K562 (cell line): ENCODE results near the gene ANO2. TPM values are rescaled to one million over a fixed set of nuclear protein-coding genes. Genes with fewer than 3 reads are reported as not detected.

Experiments
- ATAC-seq: fragments of 200-7000 bp; cut with Tn5 transposase; 3 replicates; pipeline ENCODE4 v1.9.1; 2020; ENCODE audit warnings: moderate library complexity
- BruUV-seq: library from RNA; stranded (reverse); fragments of 400-500 nt; replicated peaks from 2 replicates; lab custom pipeline; 2021; lab: Mats Ljungman, UMichigan
- CTCF ChIA-PET: fragments of 300-600 bp; formaldehyde crosslinking; extraction: SDS; loops from one replicate; lab custom pipeline; 2021; ENCODE audit warnings: low intra/inter-chr PET ratio; lab: Yijun Ruan, JAX
- POLR2A ChIA-PET: fragments of 300-600, 350-650 bp; sonication (Branson Sonifier 250); formaldehyde crosslinking; extraction: SDS; loops from one replicate; lab custom pipeline; 2021; ENCODE audit warnings: antibody characterized with exemption, inconsistent platforms; lab: Yijun Ruan, JAX
- DNase-seq, 4 experiments: peaks; one replicate each; pipeline versions ENCODE4 v3.0.0 to v3.0.0-alpha.2; 2011 to 2018; ENCODE audit warnings: low spot score in 3 of 4, mixed read lengths in 3 of 4; ENCODE audit errors: extremely low read depth in 1 of 4
- FAIRE-seq: peaks from 2 replicates; lab custom pipeline; 2011; peaks lifted over from hg19 to GRCh38; lab: Jason Lieb, UNC
- H2AFZ ChIP-seq: 2 replicates; pipeline ENCODE4 v1.6.0; 2011; ENCODE audit warnings: low read depth, low read length, control low read depth, inconsistent platforms
- H3K27ac ChIP-seq: fragments of 200-600 bp; 3 replicates; pipeline ENCODE4 v1.8.0; 2011; ENCODE audit warnings: low read depth, mild to moderate bottlenecking, control low read depth, inconsistent platforms, low read length, moderate library complexity, mixed read lengths; ENCODE audit errors: extremely low read depth
- H3K27me3 ChIP-seq, 2 experiments: fragments of 300-600 bp in 1 of 2; 2 replicates in 1 of 2; 3 replicates in 1 of 2; pipeline versions ENCODE4 v1.6.0 to v1.8.0; 2011; ENCODE audit warnings: inconsistent platforms in 2 of 2, low read length in 2 of 2, mild to moderate bottlenecking in 1 of 2, mixed read lengths in 1 of 2, moderate library complexity in 1 of 2; ENCODE audit not compliant: control insufficient read depth in 2 of 2, insufficient read depth in 2 of 2
- H3K36me3 ChIP-seq: fragments of 300-600 bp; 3 replicates; pipeline ENCODE4 v1.8.0; 2011; ENCODE audit warnings: mild to moderate bottlenecking, low read length, inconsistent platforms; ENCODE audit not compliant: control insufficient read depth, insufficient read depth
- H3K4me1 ChIP-seq, 2 experiments: fragments of 200-600 bp in 1 of 2; replicated peaks in 1 of 2; 2 replicates in 1 of 2; 3 replicates in 1 of 2; pipeline versions ENCODE4 v1.5.1 to v1.8.0; 2011; ENCODE audit warnings: inconsistent platforms in 2 of 2, low read length in 2 of 2, mild to moderate bottlenecking in 1 of 2, mixed read lengths in 1 of 2, moderate library complexity in 1 of 2; ENCODE audit not compliant: control insufficient read depth in 2 of 2, insufficient read depth in 2 of 2
- H3K4me2 ChIP-seq: 2 replicates; pipeline ENCODE4 v1.6.1; 2011; ENCODE audit warnings: low read length, control low read depth, inconsistent platforms, mixed read lengths; ENCODE audit not compliant: insufficient read depth
- H3K4me3 ChIP-seq: fragments of 200-600 bp; sonication (generic), shearing (Covaris generic); 2 replicates; pipeline ENCODE4 v1.5.1; 2016; ENCODE audit warnings: control low read depth, inconsistent platforms
- H3K79me2 ChIP-seq: fragments of 200-600 bp; 3 replicates; pipeline ENCODE4 v1.8.0; 2011; ENCODE audit warnings: low read length, inconsistent platforms; ENCODE audit not compliant: control insufficient read depth, insufficient read depth
- H3K9ac ChIP-seq, 2 experiments: 2 replicates each; pipeline versions ENCODE4 v1.6.0 to v1.6.1; 2011; ENCODE audit warnings: low read depth in 2 of 2, low read length in 2 of 2, control low read depth in 1 of 2, inconsistent platforms in 1 of 2, mild to moderate bottlenecking in 1 of 2, mixed read lengths in 1 of 2; ENCODE audit not compliant: insufficient read depth in 1 of 2
- H3K9me1 ChIP-seq: one replicate; pipeline ENCODE4 v1.6.0; 2011; ENCODE audit warnings: inconsistent platforms, mild to moderate bottlenecking, low read length, moderate library complexity; ENCODE audit not compliant: control insufficient read depth, insufficient read depth
- H3K9me3 ChIP-seq: replicated peaks from 2 replicates; pipeline ENCODE4 v1.5.1; 2011; ENCODE audit warnings: low read depth, low read length, inconsistent platforms; ENCODE audit not compliant: control insufficient read depth, insufficient read depth
- H4K20me1 ChIP-seq: replicated peaks from 2 replicates; pipeline ENCODE4 v1.6.1; 2011; ENCODE audit warnings: low read length, inconsistent platforms, mixed read lengths; ENCODE audit not compliant: control insufficient read depth, insufficient read depth
- ADNP ChIP-seq: fragments of 200-800 bp; sonication (Bioruptor generic); IDR thresholded peaks from 2 replicates; pipeline ENCODE4 v1.6.1; 2016; ENCODE audit warnings: missing genetic modification characterization, missing compliant biosample characterization
- BRF1 ChIP-seq: IDR thresholded peaks from 3 replicates; pipeline ENCODE4 v1.6.1; 2011; ENCODE audit warnings: borderline replicate concordance, mild to moderate bottlenecking; ENCODE audit not compliant: insufficient read length; ENCODE audit errors: extremely low read depth
- CBX1 ChIP-seq: sonication (generic); IDR thresholded peaks from 2 replicates; pipeline ENCODE4 v1.6.1; 2016; ENCODE audit warnings: antibody characterized with exemption, low read depth, mild to moderate bottlenecking
- E2F1 ChIP-seq: sonication (generic); formaldehyde crosslinking; IDR thresholded peaks from 2 replicates; pipeline ENCODE4 v1.8.1; 2023; ENCODE audit warnings: mild to moderate bottlenecking, missing genetic modification reagents, moderate library complexity
- FOSL1 ChIP-seq: fragments of 200-800 bp; sonication (Bioruptor generic); conservative IDR thresholded peaks from 2 replicates; pipeline ENCODE4 v1.6.1; 2016; ENCODE audit warnings: missing genetic modification characterization, missing compliant biosample characterization
- HDAC8 ChIP-seq: fragments of 450-650 bp; IDR thresholded peaks from 2 replicates; pipeline ENCODE4 v1.6.1; 2016; ENCODE audit warnings: mild to moderate bottlenecking, missing genetic modification characterization, moderate library complexity, missing compliant biosample characterization
- HES1 ChIP-seq: fragments of 450-650 bp; IDR thresholded peaks from 2 replicates; pipeline ENCODE4 v1.6.1; 2016; ENCODE audit warnings: low read depth, mild to moderate bottlenecking, moderate library complexity
- KDM4B ChIP-seq, 2 experiments: fragments of 450-650 bp in 1 of 2; sonication (generic) in 1 of 2; IDR thresholded peaks; 2 replicates each; pipeline ENCODE4 v1.6.1; 2016 to 2017; ENCODE audit warnings: borderline replicate concordance in 2 of 2, antibody characterized with exemption in 1 of 2, low read depth in 1 of 2, mild to moderate bottlenecking in 1 of 2
- KLF6 ChIP-seq: fragments of 250-450 bp; sonication (Bioruptor Pico); IDR thresholded peaks from 2 replicates; pipeline ENCODE4 v1.4.0; 2020; ENCODE audit warnings: mild to moderate bottlenecking, moderate library complexity, borderline replicate concordance
- MAFF ChIP-seq: IDR thresholded peaks from 2 replicates; pipeline ENCODE4 v1.6.1; 2012; ENCODE audit warnings: low read length, improper control_type of control experiment
- NBN ChIP-seq: fragments of 450-650 bp; IDR thresholded peaks from 2 replicates; pipeline ENCODE4 v1.6.1; 2016; ENCODE audit warnings: low read depth, mild to moderate bottlenecking
- SMARCA5 ChIP-seq: fragments of 450-650 bp; IDR thresholded peaks from 2 replicates; pipeline ENCODE4 v1.6.1; 2016
- TRIM28 ChIP-seq: fragments of 450-650 bp; IDR thresholded peaks from 2 replicates; pipeline ENCODE4 v1.6.1; 2017
- ZBTB11 ChIP-seq, 3 experiments: fragments of 200-800 bp in 1 of 3; fragments of 250-450 bp in 1 of 3; fragments of 450-650 bp in 1 of 3; sonication (Bioruptor Pico) in 1 of 3; sonication (Bioruptor generic) in 1 of 3; formaldehyde crosslinking in 1 of 3; IDR thresholded peaks; 2 replicates each; pipeline versions ENCODE4 v1.6.1 to v1.8.0; 2016 to 2022; ENCODE audit warnings: mild to moderate bottlenecking in 2 of 3, missing genetic modification characterization in 2 of 3, missing compliant biosample characterization in 1 of 3, moderate library complexity in 1 of 3
- ZNF175 ChIP-seq: fragments of 200-800 bp; sonication (Bioruptor generic); IDR thresholded peaks from 2 replicates; pipeline ENCODE4 v1.6.1; 2016; ENCODE audit warnings: low read depth, mild to moderate bottlenecking, missing genetic modification characterization, missing compliant biosample characterization
- ZNF444 ChIP-seq: fragments of 250-450 bp; sonication (Bioruptor Pico); IDR thresholded peaks from 2 replicates; pipeline ENCODE4 v1.4.0; 2020; ENCODE audit warnings: mild to moderate bottlenecking, moderate library complexity
- ZNF785 ChIP-seq: fragments of 250-450 bp; sonication (Bioruptor Pico); IDR thresholded peaks from 2 replicates; pipeline ENCODE4 v1.4.0; 2020; ENCODE audit warnings: mild to moderate bottlenecking
- WGBS: fragments of 100-300 bp; shearing (Covaris generic); methylation state at CpG from one replicate; pipeline ENCODE4 v1.1.6; 2016; ENCODE audit warnings: low coverage, mixed read lengths; ENCODE audit not compliant: insufficient coverage; ENCODE audit errors: missing lambda C conversion rate; 5-methylcytosine and 5-hydroxymethylcytosine counted together
- in situ Hi-C: fragments of 300-500 bp; cut with MboI; formaldehyde crosslinking; loops from 4 replicates; pipeline ENCODE4 v1.15.0; 2018; ENCODE audit warnings: inconsistent platforms, mixed read lengths
- intact Hi-C: fragments of 100-400 bp; cut with micrococcal nuclease; formaldehyde crosslinking; loops from 2 replicates; pipeline ENCODE4 v1.14.2; 2022
- polyA plus RNA-seq, 8 experiments: library from polyadenylated mRNA; depleted of rRNA in 4 of 8; stranded (reverse) in 5 of 8; unstranded in 3 of 8; fragments of >200 nt; fragmentation: Nextera tagmentation in 2 of 8; fragmentation: Illumina TruSeq in 1 of 8; extraction: Ambion mirVana in 2 of 8; extraction: Trizol in 1 of 8; gene quantifications; 2 replicates each; pipeline versions ENCODE4 v1.2.1 to v1.2.3, GENCODE V29; 2011 to 2014; ENCODE audit warnings: inconsistent platforms in 1 of 8, missing spikeins in 1 of 8
- total RNA-seq, 7 experiments: library from RNA; depleted of rRNA in 6 of 7; stranded (reverse); fragments of >200 nt in 6 of 7; fragmentation: Illumina TruSeq in 2 of 7; extraction: Trizol in 2 of 7; gene quantifications; 2 replicates each; pipeline versions ENCODE4 v1.2.1 to v1.2.3, GENCODE V29; 2011 to 2021; ENCODE audit warnings: low replicate concordance in 1 of 7

ANO2 gene
- total and polyA plus RNA-seq, 9 of the 15 experiments (the other 6 are each of a cell fraction or from before 2014, with no cell fraction given): 0.64 TPM; not detected in 8

GRCh38 chr12:5632453-5632852, 312.6 kb downstream of the ANO2 start:
- CTCF ChIA-PET: no interaction called here
- POLR2A ChIA-PET: no interaction called here
- Histone ChIP-seq H3K4me1 (no peaks in the 10 kb centered on the region), H3K9ac (no peak overlapping the region), H4K20me1 (no peaks in the 10 kb centered on the region), H3K36me3 (no peaks in the 10 kb centered on the region), H3K4me2 (no peak overlapping the region), H3K4me3 (no peak overlapping the region), H3K27ac (no peak overlapping the region), H3K9me3 (no peaks in the 10 kb centered on the region), H3K9me1 (no peaks in the 10 kb centered on the region), H3K27me3 (peaks cover 9 to 42% of the 10 kb centered on the region in 2 experiments; a peak in 4 of 5 replicates), H3K79me2 (no peaks in the 10 kb centered on the region), H2AFZ (no peak overlapping the region)
- in situ Hi-C loops (no loop called here), intact Hi-C loops (no loop called here)
- FAIRE-seq (no peak), ATAC-seq (no peak), DNase-seq (no peak)
- BruUV-seq: no TSS peak
- TF ChIP-seq CBX1 (no peak), ADNP (tag) (no peak), TRIM28 (no peak), ZNF444 (no peak), FOSL1 (tag) (no peak), NBN (no peak), KDM4B (IDR thresholded peaks at IDR 0.05; ENCODE audit: borderline replicate concordance in 2 of 2, low read depth in 1 of 2) (no peak), KLF6 (CRISPR knock-in tag) (no peak), BRF1 (no peak), E2F1 (no peak), ZNF175 (CRISPR knock-in tag) (no peak), MAFF (no peak), HES1 (no peak), SMARCA5 (no peak), HDAC8 (tag) (no peak), ZNF785 (CRISPR knock-in tag) (no peak), ZBTB11 (CRISPR knock-in tag; IDR thresholded peaks at IDR 0.05) (no peak)
- 0% methylated on average over 2 of the region's 2 CpGs for WGBS
